Central memory CD8-positive, alpha-beta T cell (primary cell): ENCODE results near the gene ZNF41.

Experiments used
- ATAC-seq: fragments of 150-1000 bp; cut with Tn5 transposase; replicated peaks from 2 replicates; pipeline ENCODE4 v1.10.0; 2022; ENCODE audit warnings: mild to moderate bottlenecking, moderate FRiP score, moderate number of reproducible peaks; ENCODE audit not compliant: poor library complexity, severe bottlenecking; ENCODE audit errors: extremely low read depth
- DNase-seq, 2 donors: peaks; one replicate each; pipeline ENCODE4 v3.0.0; 2021; ENCODE audit warnings: low spot score in 2 of 2
- H3K27ac Mint-ChIP-seq: one replicate; pipeline ENCODE4 v1.8.0; 2022; ENCODE audit warnings: low read depth, mild to moderate bottlenecking, moderate library complexity, mixed read lengths
- H3K27me3 Mint-ChIP-seq: one replicate; pipeline ENCODE4 v1.8.0; 2022; ENCODE audit warnings: mixed read lengths
- H3K36me3 Mint-ChIP-seq: one replicate; pipeline ENCODE4 v1.8.0; 2022; ENCODE audit warnings: mild to moderate bottlenecking, moderate library complexity, mixed read lengths; ENCODE audit not compliant: insufficient read depth
- H3K4me1 Mint-ChIP-seq: one replicate; pipeline ENCODE4 v1.8.0; 2022; ENCODE audit warnings: mixed read lengths
- H3K4me3 Mint-ChIP-seq: one replicate; pipeline ENCODE4 v1.8.0; 2022; ENCODE audit warnings: mild to moderate bottlenecking, moderate library complexity, mixed read lengths
- H3K9me3 Mint-ChIP-seq: one replicate; pipeline ENCODE4 v1.8.0; 2022; ENCODE audit warnings: mixed read lengths

Gene ZNF41

DNA sequence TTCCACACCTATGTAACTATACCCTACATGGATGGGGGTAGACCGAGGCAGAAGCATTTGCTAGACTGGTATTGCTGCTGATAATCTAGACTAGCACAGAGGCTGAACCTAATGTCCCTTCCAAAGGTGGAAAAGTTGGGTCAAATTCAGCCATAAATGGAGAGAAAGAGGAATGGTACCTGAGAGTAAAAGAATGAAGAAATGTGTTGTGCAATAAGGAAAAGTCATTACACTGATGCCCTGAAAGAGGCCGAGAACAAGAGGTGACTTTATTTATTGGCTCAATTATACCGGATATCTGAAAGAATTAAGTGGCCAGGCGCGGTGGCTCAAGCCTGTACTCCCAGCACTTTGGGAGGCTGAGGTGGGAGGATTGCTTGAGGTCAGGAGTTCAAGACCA is 52.1 kb downstream of the ZNF41 start:
- Mint-ChIP-seq H3K4me3 (no peak overlapping the region), H3K9me3 (no peaks in the 10 kb centered on the region), H3K27ac (no peak overlapping the region), H3K4me1 (no peaks in the 10 kb centered on the region), H3K27me3 (no peaks in the 10 kb centered on the region), H3K36me3 (peaks cover 3% of the 10 kb centered on the region)
- no peak for ATAC-seq
- DNase-seq = no peak

DNA sequence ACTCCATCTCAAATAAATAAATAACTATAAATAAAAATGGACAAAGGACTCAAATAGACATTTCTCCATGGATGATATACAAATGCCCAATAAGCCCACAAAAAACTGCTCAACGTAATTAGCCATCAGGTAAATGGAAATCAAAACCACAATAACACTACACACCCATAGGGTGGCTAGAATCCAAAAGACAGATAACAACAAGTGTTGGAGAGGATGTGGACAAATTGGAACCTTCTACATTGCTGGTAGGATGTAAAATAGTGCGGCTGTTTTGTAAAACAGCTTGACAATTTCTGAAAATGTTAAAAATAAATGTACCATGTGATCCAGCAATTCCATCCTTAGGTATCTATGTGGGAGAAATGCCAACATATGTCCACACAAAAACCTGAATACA is 60.6 kb downstream of the ZNF41 start:
- ATAC-seq = no peak
- no peak overlapping the region for H3K27ac Mint-ChIP-seq
- H3K4me3 Mint-ChIP-seq = no peak overlapping the region
- no peaks in the 10 kb centered on the region for H3K27me3 Mint-ChIP-seq
- no peak for DNase-seq
- no peaks in the 10 kb centered on the region for H3K36me3 Mint-ChIP-seq
- no peaks in the 10 kb centered on the region for H3K9me3 Mint-ChIP-seq
- H3K4me1 Mint-ChIP-seq = no peaks in the 10 kb centered on the region

DNA sequence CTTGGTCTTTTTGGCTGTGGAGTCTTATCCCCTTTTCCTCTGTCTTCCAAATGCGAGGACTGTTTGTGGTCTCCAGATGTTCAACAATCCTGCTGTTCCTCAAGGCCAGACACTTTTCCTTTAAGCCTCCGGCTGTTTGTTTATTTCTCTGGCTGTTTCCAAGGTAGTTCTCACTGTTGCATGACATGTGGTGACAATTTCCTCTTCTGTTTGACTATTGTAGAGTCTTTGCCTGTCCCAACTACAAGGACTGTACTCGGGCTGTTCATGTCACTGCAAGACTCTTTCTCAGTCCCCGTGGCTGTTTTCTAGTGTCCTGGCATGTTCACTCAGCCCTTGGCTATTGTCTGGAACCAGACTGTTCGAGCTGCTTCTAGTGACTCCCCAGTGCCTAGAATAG is 62.1 kb downstream of the ZNF41 start:
- DNase-seq = no peak
- no peaks in the 10 kb centered on the region for H3K36me3 Mint-ChIP-seq
- H3K4me3 Mint-ChIP-seq = no peak overlapping the region
- H3K27me3 Mint-ChIP-seq = no peaks in the 10 kb centered on the region
- no peak for ATAC-seq
- no peaks in the 10 kb centered on the region for H3K4me1 Mint-ChIP-seq
- H3K27ac Mint-ChIP-seq = no peak overlapping the region
- H3K9me3 Mint-ChIP-seq = no peaks in the 10 kb centered on the region

DNA sequence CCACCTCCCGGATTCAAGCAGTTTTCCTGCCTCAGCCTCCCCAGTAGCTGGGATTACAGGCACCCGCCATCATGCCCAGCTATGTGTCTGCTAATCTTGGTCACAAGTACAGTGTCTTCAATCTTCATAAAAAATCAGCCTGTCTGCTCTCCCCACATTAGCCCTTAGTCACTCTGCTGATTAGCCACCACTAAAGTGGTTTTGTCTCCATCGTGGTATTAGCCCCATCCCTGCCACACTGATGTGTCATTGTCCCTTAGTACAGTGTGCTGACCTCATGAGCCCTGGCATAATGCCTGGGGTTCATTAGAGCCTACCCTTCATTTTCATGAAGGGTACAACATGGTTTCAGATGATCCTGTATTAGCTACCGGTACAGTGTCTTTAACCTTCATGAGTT is 62.8 kb downstream of the ZNF41 start:
- ATAC-seq (no peak), DNase-seq (no peak)
- H3K9me3 Mint-ChIP-seq = no peaks in the 10 kb centered on the region
- no peak overlapping the region for H3K4me3 Mint-ChIP-seq
- no peak overlapping the region for H3K27ac Mint-ChIP-seq
- H3K27me3 Mint-ChIP-seq = no peaks in the 10 kb centered on the region
- no peaks in the 10 kb centered on the region for H3K36me3 Mint-ChIP-seq
- H3K4me1 Mint-ChIP-seq = no peaks in the 10 kb centered on the region

DNA sequence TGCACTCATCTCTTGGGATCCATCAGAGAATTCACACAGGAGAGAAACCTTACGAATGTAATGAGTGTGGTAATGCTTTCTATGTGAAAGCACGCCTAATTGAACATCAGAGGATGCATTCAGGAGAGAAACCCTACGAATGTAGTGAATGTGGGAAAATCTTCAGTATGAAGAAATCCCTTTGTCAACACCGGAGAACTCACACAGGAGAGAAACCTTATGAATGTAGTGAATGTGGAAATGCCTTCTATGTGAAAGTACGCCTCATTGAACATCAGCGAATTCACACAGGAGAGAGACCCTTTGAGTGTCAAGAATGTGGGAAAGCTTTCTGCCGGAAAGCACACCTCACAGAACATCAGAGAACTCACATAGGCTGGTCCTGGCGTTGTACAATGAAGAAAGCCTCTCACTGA is 69.8 kb downstream of the ZNF41 start:
- no peak for ATAC-seq
- no peak for DNase-seq
- peaks cover 6% of the 10 kb centered on the region for H3K9me3 Mint-ChIP-seq
- no peak overlapping the region for H3K27ac Mint-ChIP-seq
- H3K36me3 Mint-ChIP-seq = peaks cover 2% of the 10 kb centered on the region
- H3K4me1 Mint-ChIP-seq = no peaks in the 10 kb centered on the region
- no peak overlapping the region for H3K4me3 Mint-ChIP-seq
- H3K27me3 Mint-ChIP-seq = no peaks in the 10 kb centered on the region
